SKM-1 (cell line): ENCODE data around the gene OBP2A.

Source experiments
- DNase-seq: peaks from one replicate; lab custom pipeline; 2025; ENCODE audit not compliant: unreplicated experiment; lab: John Stamatoyannopoulos, UW

OBP2A gene

GRCh38 chr9:135551456-135551855 is 5.5 kb downstream of the OBP2A start:
- no peak for DNase-seq

- DNase-seq: no peak
These were observed 6.2 kb downstream of the OBP2A start for GRCh38 chr9:135552021-135552697.

DNA sequence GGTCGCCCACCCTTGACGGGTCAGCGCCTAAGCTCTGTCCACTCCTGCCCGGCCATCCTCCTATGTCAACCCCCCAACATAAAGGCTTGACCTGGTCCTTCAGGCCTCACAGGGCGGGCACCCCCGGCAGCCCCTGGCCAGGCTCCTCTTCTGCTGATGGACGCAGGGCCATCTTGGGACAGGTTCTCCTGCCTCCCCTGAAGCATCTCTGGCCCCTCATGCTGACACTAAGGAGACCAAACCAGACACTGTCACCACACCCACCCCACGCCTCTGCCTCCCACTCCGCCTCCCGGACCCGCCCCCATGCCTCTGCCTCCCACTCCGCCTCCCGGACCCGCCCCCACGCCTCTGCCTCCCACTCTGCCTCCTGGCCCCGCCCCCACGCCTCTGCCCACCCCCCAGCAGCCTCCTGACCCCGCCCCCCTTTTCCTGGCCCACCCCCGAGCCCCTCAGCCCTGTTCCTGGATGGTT is 6.8 kb downstream of the OBP2A start:
- DNase-seq: no peak

- DNase-seq: no peak
These were observed 8.8 kb downstream of the OBP2A start for GRCh38 chr9:135554718-135555117.

GRCh38 chr9:135555203-135555602 is 9.3 kb downstream of the OBP2A start:
- DNase-seq: no peak

DNA sequence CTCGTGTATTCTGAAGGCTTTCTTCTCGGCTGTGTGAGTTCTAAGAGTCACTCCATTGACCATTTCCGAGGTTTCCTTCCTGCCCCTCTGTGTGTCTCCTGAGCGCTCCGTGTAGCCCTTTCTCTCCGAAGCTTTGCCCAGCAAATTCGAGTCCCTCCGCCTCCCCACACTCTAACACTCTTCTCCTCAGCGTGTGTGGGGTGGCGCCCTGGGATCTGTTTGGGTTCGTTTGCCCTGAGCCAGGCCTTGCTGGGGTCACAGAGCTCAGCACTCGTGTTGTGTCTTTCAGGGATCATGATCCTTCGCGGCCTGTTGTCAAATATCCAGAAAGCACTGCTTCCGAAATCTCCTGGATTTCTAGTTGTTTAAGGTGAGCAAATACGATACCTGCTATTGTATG is 10.0 kb downstream of the OBP2A start:
- DNase-seq: no peak

DNA sequence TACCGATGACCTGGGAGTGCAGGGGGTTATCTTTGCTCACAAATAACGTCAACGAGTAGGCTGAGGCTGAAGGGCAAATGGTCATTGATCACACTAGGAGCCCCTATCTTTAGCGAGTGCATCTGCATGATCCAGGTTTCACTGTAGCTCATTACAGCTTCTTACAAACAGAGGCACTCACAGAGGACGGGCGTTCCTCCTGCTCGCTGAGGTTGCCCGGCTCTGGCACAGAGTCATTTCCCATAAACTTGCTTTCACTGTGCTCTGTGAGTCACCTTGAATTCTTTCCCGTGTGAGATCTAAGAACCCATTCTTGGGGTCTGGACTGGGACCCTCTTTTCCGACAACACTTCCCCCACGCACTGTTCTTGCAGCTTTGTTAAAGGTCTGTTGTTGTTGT is 13.7 kb downstream of the OBP2A start:
- no peak for DNase-seq

DNA sequence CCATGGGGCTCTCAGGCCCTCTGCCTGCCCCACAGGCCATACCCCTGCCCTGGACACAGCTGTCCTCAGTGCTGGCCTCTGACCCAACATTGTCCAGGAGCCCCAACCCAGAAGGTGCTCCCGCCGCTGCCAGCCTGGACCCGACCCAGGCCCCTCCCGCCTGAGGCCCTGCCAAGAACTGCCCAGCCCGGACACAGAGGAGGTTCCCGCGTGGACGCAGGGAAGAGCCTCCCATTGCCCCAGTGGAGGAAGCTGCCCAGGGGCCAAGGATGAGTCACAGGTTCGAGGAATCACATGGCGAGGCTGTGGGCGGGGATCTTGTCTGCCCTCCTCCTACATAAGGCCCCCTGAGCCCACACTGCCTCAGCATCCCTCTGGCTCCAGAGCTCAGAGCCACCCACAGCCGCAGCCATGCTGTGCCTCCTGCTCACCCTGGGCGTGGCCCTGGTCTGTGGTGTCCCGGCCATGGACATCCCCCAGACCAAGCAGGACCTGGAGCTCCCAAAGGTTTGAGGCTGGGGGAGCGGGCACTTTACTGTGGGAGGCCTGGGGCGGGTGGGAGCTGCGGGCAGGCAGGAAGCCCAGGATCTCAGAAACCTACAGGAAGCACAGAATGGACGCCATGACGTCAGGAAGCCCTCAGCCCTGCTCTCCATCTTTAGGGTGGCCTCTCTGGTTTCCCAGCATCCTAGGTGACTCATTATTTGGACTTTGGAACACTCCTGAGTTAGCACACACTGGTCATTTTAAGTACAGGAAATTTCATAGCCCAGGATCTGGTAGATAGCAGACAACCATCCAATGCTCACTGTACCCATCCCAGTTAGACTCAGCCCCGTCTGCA is 15.7 kb downstream of the OBP2A start, which contains the start of gene PAEP:
Gene PAEP, plus strand, starts transcription at position 366 of the 844 bp plus-strand sequence.
- DNase-seq: no peak

GRCh38 chr9:135562235-135562745 is 16.4 kb downstream of the OBP2A start:
- DNase-seq: no peak

GRCh38 chr9:135563039-135563476 is 17.1 kb downstream of the OBP2A start:
- no peak for DNase-seq

DNA sequence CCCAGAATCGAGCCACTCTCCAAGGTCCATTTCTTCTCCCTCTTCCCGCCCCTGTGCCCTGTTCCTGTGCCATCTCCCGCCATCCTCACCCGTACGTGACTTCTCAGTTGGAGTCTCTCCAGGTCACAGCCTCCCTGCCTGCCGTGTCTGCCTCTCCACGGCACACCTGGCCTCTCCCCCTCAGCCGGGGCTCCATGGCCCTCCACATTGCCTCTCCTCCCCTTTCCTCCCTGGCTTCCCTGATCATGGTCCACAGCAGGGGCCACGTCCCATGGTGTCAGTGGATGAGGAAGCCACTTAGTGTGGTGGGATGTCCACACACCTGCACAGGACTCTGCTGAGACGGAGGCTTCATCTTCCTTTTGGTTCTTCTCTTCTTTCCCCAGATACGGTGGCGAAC is 17.9 kb downstream of the OBP2A start:
- no peak for DNase-seq

DNA sequence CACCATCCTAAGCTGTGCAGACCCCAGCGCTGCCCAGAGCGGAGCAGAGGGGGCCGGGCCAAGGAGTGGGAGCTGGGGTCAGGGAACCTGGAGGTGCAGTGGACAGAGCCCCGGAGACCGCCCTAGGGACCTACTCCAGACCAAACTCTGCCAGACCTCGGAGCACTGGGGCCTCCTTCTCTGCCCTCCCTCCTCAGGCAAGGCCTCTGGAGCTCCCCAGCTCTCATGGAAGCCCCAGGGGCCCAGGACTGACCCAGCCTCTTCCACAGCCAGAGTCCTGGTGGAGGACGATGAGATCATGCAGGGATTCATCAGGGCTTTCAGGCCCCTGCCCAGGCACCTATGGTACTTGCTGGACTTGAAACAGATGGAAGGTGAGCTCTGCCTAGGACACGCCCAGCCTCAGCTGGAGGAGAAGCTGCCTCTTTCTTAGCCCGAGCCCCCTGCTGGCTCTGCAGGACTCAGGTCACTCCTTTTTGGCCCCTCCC is 19.3 kb downstream of the OBP2A start:
- DNase-seq: no peak

GRCh38 chr9:135565636-135566035 is 19.7 kb downstream of the OBP2A start:
- no peak for DNase-seq

DNA sequence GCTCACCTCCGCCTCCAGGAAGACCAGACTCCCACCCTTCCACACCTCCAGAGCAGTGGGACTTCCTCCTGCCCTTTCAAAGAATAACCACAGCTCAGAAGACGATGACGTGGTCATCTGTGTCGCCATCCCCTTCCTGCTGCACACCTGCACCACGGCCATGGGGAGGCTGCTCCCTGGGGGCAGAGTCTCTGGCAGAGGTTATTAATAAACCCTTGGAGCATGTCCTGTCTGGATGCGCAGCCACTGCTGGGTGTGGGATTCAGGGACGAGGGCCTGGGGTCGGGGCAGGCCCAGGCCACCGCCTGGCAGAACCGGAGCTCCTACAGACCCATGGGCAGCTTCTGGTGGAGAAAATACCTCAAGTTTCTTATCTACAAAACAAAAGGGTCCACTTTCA is 20.6 kb downstream of the OBP2A start:
- no peak for DNase-seq

GRCh38 chr9:135567311-135567710 is 21.4 kb downstream of the OBP2A start:
- no peak for DNase-seq

GRCh38 chr9:135568026-135568425 is 22.1 kb downstream of the OBP2A start:
- DNase-seq: no peak

GRCh38 chr9:135570456-135570855 is 24.5 kb downstream of the OBP2A start:
- no peak for DNase-seq

DNA sequence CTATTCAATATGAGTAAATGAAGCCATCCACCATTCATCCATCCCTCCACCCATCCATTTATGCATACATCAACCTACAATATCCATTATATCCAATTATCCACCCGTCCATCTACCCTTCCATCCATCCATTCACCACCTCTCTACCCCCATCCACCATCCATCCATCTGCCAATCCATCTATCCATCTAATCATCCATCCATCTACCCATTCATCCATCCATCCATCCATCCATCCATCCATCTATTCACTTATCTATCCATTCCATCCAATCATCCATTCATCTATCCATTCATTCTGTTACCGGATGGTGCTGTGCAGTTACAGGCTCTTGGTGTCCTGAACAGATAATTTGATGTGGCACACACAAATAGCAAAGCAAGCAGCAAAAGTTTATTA is 26.3 kb downstream of the OBP2A start:
- no peak for DNase-seq

GRCh38 chr9:135573124-135573523 is 27.2 kb downstream of the OBP2A start:
- no peak for DNase-seq

- DNase-seq: no peak
These were observed 28.4 kb downstream of the OBP2A start for GRCh38 chr9:135574331-135574730.

- no peak for DNase-seq
These were observed 29.0 kb downstream of the OBP2A start for GRCh38 chr9:135574943-135575342.
